Common myeloid progenitor, CD34-positive (primary cell): Measurements from ENCODE around the gene KLHL15. TPM values are rescaled to one million over a fixed set of nuclear protein-coding genes. Genes with fewer than 3 reads are reported as not detected.
"Not testable (repeated sequence)": the region's sequence is repeated elsewhere in the genome, so short reads cannot be mapped to it uniquely, and the experiment has no call there.

Experiments used
- CTCF ChIA-PET: fragments of 350-600 bp; sonication (Branson Sonifier 250); formaldehyde crosslinking; loops from one replicate; lab custom pipeline; 2021; ENCODE audit warnings: antibody characterized with exemption; lab: Charles Lee
- POLR2A ChIA-PET: fragments of 350-600 bp; sonication (Branson Sonifier 250); formaldehyde crosslinking; loops from one replicate; lab custom pipeline; 2021; ENCODE audit warnings: antibody characterized with exemption; lab: Charles Lee
- DNase-seq, 3 donors: peaks; one replicate each; pipeline versions ENCODE4 v3.0.0 to v3.0.0-alpha.2; 2013
- H3K27ac ChIP-seq, 2 experiments: 1 replicate in 1 of 2; 2 replicates in 1 of 2; pipeline ENCODE4 v1.7.0; 2013; ENCODE audit warnings: inconsistent platforms in 2 of 2, low read length in 2 of 2, mild to moderate bottlenecking in 2 of 2, low read depth in 1 of 2, moderate library complexity in 1 of 2; ENCODE audit not compliant: severe bottlenecking in 2 of 2, insufficient read depth in 1 of 2, poor library complexity in 1 of 2
- H3K27me3 ChIP-seq, 5 experiments: replicated peaks in 2 of 5; 1 replicate in 3 of 5; 2 replicates in 2 of 5; pipeline versions ENCODE4 v1.6.1 to v1.7.0; 2013; ENCODE audit warnings: low read length in 4 of 5, mild to moderate bottlenecking in 2 of 5, moderate library complexity in 2 of 5, inconsistent platforms in 1 of 5; ENCODE audit not compliant: insufficient read depth in 5 of 5, control insufficient read depth in 4 of 5
- H3K36me3 ChIP-seq, 4 experiments: 1 replicate in 2 of 4; 2 replicates in 2 of 4; pipeline versions ENCODE4 v1.6.1 to v1.7.0; 2013; ENCODE audit warnings: low read length in 3 of 4, control low read depth in 1 of 4, mild to moderate bottlenecking in 1 of 4; ENCODE audit not compliant: control insufficient read depth in 4 of 4, insufficient read depth in 4 of 4
- H3K4me1 ChIP-seq, 4 experiments: 1 replicate in 3 of 4; 2 replicates in 1 of 4; pipeline versions ENCODE4 v1.6.1 to v1.7.1; 2013; ENCODE audit warnings: low read length in 3 of 4, mild to moderate bottlenecking in 3 of 4, control low read depth in 1 of 4, inconsistent platforms in 1 of 4, moderate library complexity in 1 of 4; ENCODE audit not compliant: control insufficient read depth in 4 of 4, insufficient read depth in 4 of 4; ENCODE audit errors: control extremely low read depth in 1 of 4
- H3K4me3 ChIP-seq, 7 experiments: 1 replicate in 4 of 7; 2 replicates in 3 of 7; pipeline versions ENCODE4 v1.5.1 to v1.7.0; 2013; ENCODE audit warnings: mild to moderate bottlenecking in 7 of 7, low read length in 6 of 7, moderate library complexity in 6 of 7, inconsistent platforms in 2 of 7, low read depth in 2 of 7, control low read depth in 1 of 7; ENCODE audit not compliant: insufficient read depth in 4 of 7, control insufficient read depth in 1 of 7; ENCODE audit errors: extremely low read depth in 1 of 7
- H3K9me3 ChIP-seq, 5 experiments: 1 replicate in 4 of 5; 2 replicates in 1 of 5; pipeline versions ENCODE4 v1.6.1 to v1.7.1; 2013; ENCODE audit warnings: low read length in 4 of 5, mild to moderate bottlenecking in 2 of 5, inconsistent platforms in 1 of 5, low read depth in 1 of 5, moderate library complexity in 1 of 5; ENCODE audit not compliant: control insufficient read depth in 4 of 5, insufficient read depth in 2 of 5; ENCODE audit errors: control extremely low read depth in 1 of 5
- whole genome bisulfite sequencing: methylation state at CpG from one replicate; pipeline ENCODE4 v1.1.5; 2013; ENCODE audit not compliant: insufficient coverage; 5-methylcytosine and 5-hydroxymethylcytosine counted together
- polyA plus RNA-seq: library from polyadenylated mRNA; unstranded; fragments of 120-200 nt; gene quantifications from one replicate; pipeline ENCODE4 v1.2.1, GENCODE V29; 2013

The KLHL15 gene
- polyA plus RNA-seq, result 50.0 TPM

- DNase-seq, result no peak
- Histone ChIP-seq H3K9me3 (no peaks in the 10 kb centered on the region), H3K27ac (peak within 1 kb of the TSS; percentile 80 to 95), H3K4me1 (peaks cover 0 to 5% (median 2%) of the 10 kb centered on the region in 4 experiments), H3K36me3 (no peaks in the 10 kb centered on the region), H3K4me3 (peak within 1 kb of the TSS in 6 of 7 experiments; percentile 61 to 84 (median 71)), H3K27me3 (peaks cover 0 to 26% (median 0%) of the 10 kb centered on the region in 5 experiments)
- ChIA-PET POLR2A (no interaction called here), CTCF (interaction anchor here (1.6 to 2.3 kb wide), 2 partner anchors 18 to 27 kb away, joined by 4 to 14 read pairs; no protein-coding TSS in a partner anchor)
- WGBS, result 100% methylated on average over 3 of the region's 7 CpGs
These were observed at the start of gene KLHL15 for GRCh38 chrX:24027086-24027485. TSS of gene KLHL15 (minus strand) at chrX:24027186. CDS start at chrX:24006693, 20,493 bp downstream.

GRCh38 chrX:24069877-24070276 lies 42.9 kb upstream of the KLHL15 start:
- H3K36me3 ChIP-seq, result peaks cover 10 to 74% (median 35%) of the 10 kb centered on the region in 4 experiments

GRCh38 chrX:24063488-24063887 lies 36.5 kb upstream of the KLHL15 start:
- no peak for DNase-seq
- ChIA-PET CTCF (interaction anchor here (0.5 kb wide), 1 partner anchor 267 kb away, joined by 3 read pairs; no protein-coding TSS in a partner anchor), POLR2A (no interaction called here)
- no peaks in the 10 kb centered on the region for H3K27me3 ChIP-seq
- no peak overlapping the region for H3K27ac ChIP-seq
- no peaks in the 10 kb centered on the region for H3K4me1 ChIP-seq
- 94% methylated on average over 4 of the region's 6 CpGs for WGBS
- no peak overlapping the region for H3K4me3 ChIP-seq
- no peaks in the 10 kb centered on the region for H3K9me3 ChIP-seq
- peaks cover 17 to 76% (median 42%) of the 10 kb centered on the region in 4 experiments for H3K36me3 ChIP-seq

More at GRCh38 chrX:24069877-24070276, 42.9 kb upstream of the KLHL15 start:
- 94% methylated on average over 6 of the region's 9 CpGs for WGBS
- Histone ChIP-seq H3K4me3 (no peak overlapping the region), H3K27me3 (no peaks in the 10 kb centered on the region), H3K4me1 (no peaks in the 10 kb centered on the region), H3K9me3 (no peaks in the 10 kb centered on the region), H3K27ac (no peak overlapping the region)
- CTCF ChIA-PET, result no interaction called here
- POLR2A ChIA-PET, result interaction anchor here (0.7 kb wide), 1 partner anchor 253 kb away, joined by 5 read pairs; no protein-coding TSS in a partner anchor
- DNase-seq, result no peak

- ChIA-PET CTCF (interaction anchor here (0.9 to 1.8 kb wide), 3 partner anchors 10 to 146 kb away, joined by 3 to 11 read pairs (median 4); no protein-coding TSS in a partner anchor), POLR2A (interaction anchor here (0.6 to 2.2 kb wide), 3 partner anchors 29 to 147 kb away, joined by 4 to 10 read pairs (median 9); partner anchors contain the start of genes APOO and CXorf58)
- no peaks in the 10 kb centered on the region for H3K9me3 ChIP-seq
- peaks cover 4 to 28% (median 16%) of the 10 kb centered on the region in 4 experiments for H3K36me3 ChIP-seq
- H3K27me3 ChIP-seq, result no peaks in the 10 kb centered on the region
- peak in 1 of 3 donors; percentile 2 for DNase-seq
- H3K4me1 ChIP-seq, result peaks cover 0 to 11% (median 3%) of the 10 kb centered on the region in 4 experiments
- WGBS, result 2% methylated on average over 4 of the region's 14 CpGs
- peak overlapping the region in 1 of 2 experiments; percentile 90 for H3K27ac ChIP-seq
- peak overlapping the region in 4 of 7 experiments; percentile 53 to 98 (median 96) for H3K4me3 ChIP-seq
These were observed 28.0 kb upstream of the KLHL15 start for GRCh38 chrX:24055043-24055356.

- peak; percentile 95 to 98 (median 98) for DNase-seq
- H3K36me3 ChIP-seq, result peaks cover 2 to 22% (median 14%) of the 10 kb centered on the region in 4 experiments
- H3K4me1 ChIP-seq, result peaks cover 0 to 11% (median 3%) of the 10 kb centered on the region in 4 experiments
- CTCF ChIA-PET, result interaction anchor here (0.9 to 1.8 kb wide), 9 partner anchors 11 to 153 kb away, joined by 3 to 14 read pairs (median 4); partner anchors contain the start of gene KLHL15
- H3K27me3 ChIP-seq, result no peaks in the 10 kb centered on the region
- H3K9me3 ChIP-seq, result no peaks in the 10 kb centered on the region
- H3K27ac ChIP-seq, result peak within 1 kb of the TSS in 1 of 2 experiments; percentile 90
- POLR2A ChIA-PET, result interaction anchor here (0.6 to 2.2 kb wide), 6 partner anchors 29 to 176 kb away, joined by 3 to 10 read pairs (median 5); partner anchors contain the start of genes APOO and CXorf58
- 3% methylated on average over 39 of the region's 57 CpGs for WGBS
- H3K4me3 ChIP-seq, result peak within 1 kb of the TSS in 4 of 7 experiments; percentile 53 to 98 (median 96)
These were observed 27.4 kb upstream of the KLHL15 start, which contains the start of gene EIF2S3 for GRCh38 chrX:24054182-24055042. TSS of gene EIF2S3 (plus strand) at chrX:24054956. CDS start at chrX:24054969, 13 bp downstream.

GRCh38 chrX:24050522-24051318 lies 23.7 kb upstream of the KLHL15 start:
- H3K27ac ChIP-seq, POLR2A ChIA-PET, H3K36me3 ChIP-seq, H3K4me3 ChIP-seq, H3K27me3 ChIP-seq, H3K9me3 ChIP-seq: not testable (repeated sequence)
- CTCF ChIA-PET, result interaction anchor here (0.9 kb wide), 1 partner anchor 9 kb away, joined by 3 read pairs; no protein-coding TSS in a partner anchor
- DNase-seq, result peak in 1 of 3 donors; percentile 9
- H3K4me1 ChIP-seq, result peaks cover 0 to 10% (median 1%) of the 10 kb centered on the region in 4 experiments
- WGBS, result 85% methylated on average over 18 of the region's 26 CpGs
